ENCODE measurements around the gene RELN. TPM values are rescaled to one million over a fixed set of nuclear protein-coding genes. Genes with fewer than 3 reads are reported as not detected.
"Not testable (repeated sequence)": the region's sequence is repeated elsewhere in the genome, so short reads cannot be mapped to it uniquely, and the experiment has no call there.

RELN gene
- total RNA-seq: not detected
- not detected for polyA plus RNA-seq

GRCh38 chr7:103989200-103989784, at the start of gene RELN:
RELN (minus strand) TSS chr7:103989658; CDS start chr7:103989356, 302 bp downstream.
- Histone ChIP-seq H3K9me3 (ENCODE audit: control insufficient read depth in 2 of 2, low read length in 2 of 2) (no peaks in the 10 kb centered on the region), H3K36me3 (ENCODE audit: control insufficient read depth, insufficient read depth, low read length) (no peaks in the 10 kb centered on the region), H3K4me1 (ENCODE audit: control insufficient read depth, insufficient read depth, low read length, poor library complexity, severe bottlenecking) (peaks cover 8% of the 10 kb centered on the region), H3K27me3 (ENCODE audit: control insufficient read depth, insufficient read depth, low read length) (peaks cover 29% of the 10 kb centered on the region), H3K27ac (ENCODE audit: insufficient read depth, low read length, poor library complexity, severe bottlenecking) (no peak within 1 kb of the TSS), H3K4me3 (ENCODE audit: low read depth, low read length) (no peak within 1 kb of the TSS)
- H3K36me3 Mint-ChIP-seq: no peaks in the 10 kb centered on the region
- H3K27me3 Mint-ChIP-seq: peaks cover 46% of the 10 kb centered on the region
- no peak within 1 kb of the TSS for H3K27ac Mint-ChIP-seq
- H3K4me3 Mint-ChIP-seq: peak within 1 kb of the TSS in 3 of 4 donors; percentile 44 to 77 (median 77)
- DNase-seq (peak in 1 of 3 donors; percentile 4), ATAC-seq (ENCODE audit: low read depth in 2 of 2) (no peak)
- peaks cover 0 to 2% (median 0%) of the 10 kb centered on the region in 7 donors for H3K9me3 Mint-ChIP-seq
- H3K4me1 Mint-ChIP-seq: peaks cover 0 to 13% (median 8%) of the 10 kb centered on the region in 4 donors

- no peaks in the 10 kb centered on the region for H3K36me3 ChIP-seq (ENCODE audit: control insufficient read depth, insufficient read depth, low read length)
- ATAC-seq (ENCODE audit: low read depth in 2 of 2): no peak
- H3K4me3 ChIP-seq (ENCODE audit: low read depth, low read length): no peak overlapping the region
- H3K27me3 ChIP-seq (ENCODE audit: control insufficient read depth, insufficient read depth, low read length): no peaks in the 10 kb centered on the region
- peaks cover 0 to 5% of the 10 kb centered on the region in 2 experiments for H3K9me3 ChIP-seq (ENCODE audit: control insufficient read depth in 2 of 2, low read length in 2 of 2)
- DNase-seq: no peak
- no peak overlapping the region for H3K27ac ChIP-seq (ENCODE audit: insufficient read depth, low read length, poor library complexity, severe bottlenecking)
- Mint-ChIP-seq H3K4me3 (no peak overlapping the region), H3K36me3 (no peaks in the 10 kb centered on the region), H3K9me3 (peaks cover 0 to 5% (median 2%) of the 10 kb centered on the region in 7 donors), H3K27ac (no peak overlapping the region), H3K27me3 (peaks cover 10% of the 10 kb centered on the region), H3K4me1 (no peaks in the 10 kb centered on the region)
- no peaks in the 10 kb centered on the region for H3K4me1 ChIP-seq (ENCODE audit: control insufficient read depth, insufficient read depth, low read length, poor library complexity, severe bottlenecking)
Observed at GRCh38 chr7:104038136-104038535, 48.7 kb upstream of the RELN start.

- H3K27ac ChIP-seq (ENCODE audit: insufficient read depth, low read length, poor library complexity, severe bottlenecking); H3K27me3 ChIP-seq (ENCODE audit: control insufficient read depth, insufficient read depth, low read length); H3K4me3 ChIP-seq (ENCODE audit: low read depth, low read length); H3K4me1 ChIP-seq (ENCODE audit: control insufficient read depth, insufficient read depth, low read length, poor library complexity, severe bottlenecking); H3K9me3 ChIP-seq (ENCODE audit: control insufficient read depth in 2 of 2, low read length in 2 of 2); H3K4me1 Mint-ChIP-seq; H3K4me3 Mint-ChIP-seq; H3K9me3 Mint-ChIP-seq; H3K36me3 Mint-ChIP-seq; H3K27me3 Mint-ChIP-seq; H3K36me3 ChIP-seq (ENCODE audit: control insufficient read depth, insufficient read depth, low read length); ATAC-seq (ENCODE audit: low read depth in 2 of 2); DNase-seq; H3K27ac Mint-ChIP-seq: not testable (repeated sequence)
Observed at GRCh38 chr7:104036889-104037288, 47.4 kb upstream of the RELN start.

GRCh38 chr7:104035351-104035750, 45.9 kb upstream of the RELN start:
- Histone ChIP-seq H3K27me3 (ENCODE audit: control insufficient read depth, insufficient read depth, low read length) (no peaks in the 10 kb centered on the region), H3K36me3 (ENCODE audit: control insufficient read depth, insufficient read depth, low read length) (no peaks in the 10 kb centered on the region), H3K4me1 (ENCODE audit: control insufficient read depth, insufficient read depth, low read length, poor library complexity, severe bottlenecking) (no peaks in the 10 kb centered on the region), H3K9me3 (ENCODE audit: control insufficient read depth in 2 of 2, low read length in 2 of 2) (peaks cover 0 to 5% of the 10 kb centered on the region in 2 experiments), H3K27ac (ENCODE audit: insufficient read depth, low read length, poor library complexity, severe bottlenecking) (no peak overlapping the region), H3K4me3 (ENCODE audit: low read depth, low read length) (no peak overlapping the region)
- ATAC-seq (ENCODE audit: low read depth in 2 of 2) (no peak), DNase-seq (no peak)
- Mint-ChIP-seq H3K36me3 (no peaks in the 10 kb centered on the region), H3K4me3 (no peak overlapping the region), H3K4me1 (no peaks in the 10 kb centered on the region), H3K27ac (no peak overlapping the region), H3K9me3 (peaks cover 0 to 5% (median 2%) of the 10 kb centered on the region in 7 donors), H3K27me3 (peaks cover 4% of the 10 kb centered on the region)

GRCh38 chr7:104034679-104035078, 45.2 kb upstream of the RELN start:
- Histone ChIP-seq H3K4me3 (ENCODE audit: low read depth, low read length) (no peak overlapping the region), H3K27me3 (ENCODE audit: control insufficient read depth, insufficient read depth, low read length) (no peaks in the 10 kb centered on the region), H3K27ac (ENCODE audit: insufficient read depth, low read length, poor library complexity, severe bottlenecking) (no peak overlapping the region), H3K36me3 (ENCODE audit: control insufficient read depth, insufficient read depth, low read length) (no peaks in the 10 kb centered on the region), H3K9me3 (ENCODE audit: control insufficient read depth in 2 of 2, low read length in 2 of 2) (peaks cover 0 to 5% of the 10 kb centered on the region in 2 experiments), H3K4me1 (ENCODE audit: control insufficient read depth, insufficient read depth, low read length, poor library complexity, severe bottlenecking) (no peaks in the 10 kb centered on the region)
- peaks cover 0 to 5% (median 2%) of the 10 kb centered on the region in 7 donors for H3K9me3 Mint-ChIP-seq
- no peak overlapping the region for H3K27ac Mint-ChIP-seq
- no peak overlapping the region for H3K4me3 Mint-ChIP-seq
- H3K4me1 Mint-ChIP-seq: no peaks in the 10 kb centered on the region
- no peaks in the 10 kb centered on the region for H3K36me3 Mint-ChIP-seq
- no peak for ATAC-seq (ENCODE audit: low read depth in 2 of 2)
- peaks cover 2% of the 10 kb centered on the region for H3K27me3 Mint-ChIP-seq
- DNase-seq: no peak

- H3K36me3 Mint-ChIP-seq: no peaks in the 10 kb centered on the region
- H3K4me3 ChIP-seq (ENCODE audit: low read depth, low read length): no peak overlapping the region
- peaks cover 0 to 5% (median 2%) of the 10 kb centered on the region in 7 donors for H3K9me3 Mint-ChIP-seq
- no peak overlapping the region for H3K4me3 Mint-ChIP-seq
- no peaks in the 10 kb centered on the region for H3K27me3 ChIP-seq (ENCODE audit: control insufficient read depth, insufficient read depth, low read length)
- H3K27me3 Mint-ChIP-seq: peaks cover 4% of the 10 kb centered on the region
- peaks cover 0 to 5% of the 10 kb centered on the region in 2 experiments for H3K9me3 ChIP-seq (ENCODE audit: control insufficient read depth in 2 of 2, low read length in 2 of 2)
- DNase-seq (no peak), ATAC-seq (ENCODE audit: low read depth in 2 of 2) (no peak)
- H3K36me3 ChIP-seq (ENCODE audit: control insufficient read depth, insufficient read depth, low read length): no peaks in the 10 kb centered on the region
- H3K27ac ChIP-seq (ENCODE audit: insufficient read depth, low read length, poor library complexity, severe bottlenecking): no peak overlapping the region
- H3K27ac Mint-ChIP-seq: no peak overlapping the region
- H3K4me1 Mint-ChIP-seq: no peaks in the 10 kb centered on the region
- H3K4me1 ChIP-seq (ENCODE audit: control insufficient read depth, insufficient read depth, low read length, poor library complexity, severe bottlenecking): no peaks in the 10 kb centered on the region
Observed at GRCh38 chr7:104033837-104034236, 44.4 kb upstream of the RELN start.

- peaks cover 0 to 5% (median 2%) of the 10 kb centered on the region in 7 donors for H3K9me3 Mint-ChIP-seq
- H3K27ac Mint-ChIP-seq: no peak overlapping the region
- no peaks in the 10 kb centered on the region for H3K4me1 Mint-ChIP-seq
- peaks cover 4% of the 10 kb centered on the region for H3K27me3 Mint-ChIP-seq
- no peak overlapping the region for H3K4me3 Mint-ChIP-seq
- peaks cover 0 to 5% of the 10 kb centered on the region in 2 experiments for H3K9me3 ChIP-seq (ENCODE audit: control insufficient read depth in 2 of 2, low read length in 2 of 2)
- H3K4me3 ChIP-seq (ENCODE audit: low read depth, low read length): no peak overlapping the region
- ATAC-seq (ENCODE audit: low read depth in 2 of 2) (no peak), DNase-seq (no peak)
- no peaks in the 10 kb centered on the region for H3K4me1 ChIP-seq (ENCODE audit: control insufficient read depth, insufficient read depth, low read length, poor library complexity, severe bottlenecking)
- H3K27ac ChIP-seq (ENCODE audit: insufficient read depth, low read length, poor library complexity, severe bottlenecking): no peak overlapping the region
- no peaks in the 10 kb centered on the region for H3K36me3 ChIP-seq (ENCODE audit: control insufficient read depth, insufficient read depth, low read length)
- H3K27me3 ChIP-seq (ENCODE audit: control insufficient read depth, insufficient read depth, low read length): no peaks in the 10 kb centered on the region
- no peaks in the 10 kb centered on the region for H3K36me3 Mint-ChIP-seq
Observed at GRCh38 chr7:104032486-104032885, 43.0 kb upstream of the RELN start.

GRCh38 chr7:104029765-104030164, 40.3 kb upstream of the RELN start:
- H3K27me3 ChIP-seq (ENCODE audit: control insufficient read depth, insufficient read depth, low read length): no peaks in the 10 kb centered on the region
- H3K36me3 ChIP-seq (ENCODE audit: control insufficient read depth, insufficient read depth, low read length): no peaks in the 10 kb centered on the region
- ATAC-seq (ENCODE audit: low read depth in 2 of 2) (no peak), DNase-seq (no peak)
- no peak overlapping the region for H3K4me3 ChIP-seq (ENCODE audit: low read depth, low read length)
- no peaks in the 10 kb centered on the region for H3K36me3 Mint-ChIP-seq
- H3K9me3 Mint-ChIP-seq: peaks cover 0 to 4% (median 2%) of the 10 kb centered on the region in 7 donors
- no peak overlapping the region for H3K4me3 Mint-ChIP-seq
- H3K9me3 ChIP-seq (ENCODE audit: control insufficient read depth in 2 of 2, low read length in 2 of 2): peaks cover 0 to 1% of the 10 kb centered on the region in 2 experiments
- no peaks in the 10 kb centered on the region for H3K4me1 ChIP-seq (ENCODE audit: control insufficient read depth, insufficient read depth, low read length, poor library complexity, severe bottlenecking)
- H3K27ac Mint-ChIP-seq: no peak overlapping the region
- H3K27me3 Mint-ChIP-seq: peaks cover 4% of the 10 kb centered on the region
- no peaks in the 10 kb centered on the region for H3K4me1 Mint-ChIP-seq
- no peak overlapping the region for H3K27ac ChIP-seq (ENCODE audit: insufficient read depth, low read length, poor library complexity, severe bottlenecking)

Data from CD4-positive, CD25-positive, alpha-beta regulatory T cell (primary cell).